Embryonic facial prominence (tissue), 1 donor: ENCODE measurements around the gene ITGA2.

Experiments
- DNase-seq: peaks from one replicate; pipeline ENCODE4 v3.0.0-alpha.2; 2016; ENCODE audit errors: extremely low spot score

ITGA2 gene

GRCh38 chr5:52988335-52989024 is 672 bp upstream of the ITGA2 start:
- DNase-seq, result no peak

GRCh38 chr5:52989781-52990527 is 802 bp downstream of the ITGA2 start:
- DNase-seq, result no peak

GRCh38 chr5:52990528-52990925 is 1.4 kb downstream of the ITGA2 start:
- DNase-seq, result no peak

GRCh38 chr5:52993367-52993766 is 4.2 kb downstream of the ITGA2 start:
- no peak for DNase-seq

GRCh38 chr5:52994266-52994665 is 5.1 kb downstream of the ITGA2 start:
- DNase-seq, result no peak

- no peak for DNase-seq
These were observed 5.9 kb downstream of the ITGA2 start for GRCh38 chr5:52995095-52995494.

- DNase-seq, result no peak
These were observed 6.8 kb downstream of the ITGA2 start for GRCh38 chr5:52995914-52996313.

GRCh38 chr5:52996979-52997378 is 7.8 kb downstream of the ITGA2 start:
- no peak for DNase-seq

- no peak for DNase-seq
These were observed 8.3 kb downstream of the ITGA2 start for GRCh38 chr5:52997424-52997823.

- no peak for DNase-seq
These were observed 9.6 kb downstream of the ITGA2 start for GRCh38 chr5:52998552-52999313.

- no peak for DNase-seq
These were observed 10.3 kb downstream of the ITGA2 start for GRCh38 chr5:52999344-52999949.

- no peak for DNase-seq
These were observed 12.4 kb downstream of the ITGA2 start for GRCh38 chr5:53001541-53001940.

- no peak for DNase-seq
These were observed 13.3 kb downstream of the ITGA2 start for GRCh38 chr5:53002491-53002890.

GRCh38 chr5:53003144-53003543 is 14.0 kb downstream of the ITGA2 start:
- no peak for DNase-seq

GRCh38 chr5:53006911-53007890 is 18.0 kb downstream of the ITGA2 start:
- no peak for DNase-seq

- DNase-seq, result no peak
These were observed 19.6 kb downstream of the ITGA2 start for GRCh38 chr5:53008751-53009150.

- no peak for DNase-seq
These were observed 20.7 kb downstream of the ITGA2 start for GRCh38 chr5:53009816-53010215.

- no peak for DNase-seq
These were observed 21.7 kb downstream of the ITGA2 start for GRCh38 chr5:53010814-53011213.

GRCh38 chr5:53011233-53011632 is 22.1 kb downstream of the ITGA2 start:
- DNase-seq, result no peak

- no peak for DNase-seq
These were observed 24.7 kb downstream of the ITGA2 start for GRCh38 chr5:53013857-53014256.

- no peak for DNase-seq
These were observed 28.2 kb downstream of the ITGA2 start for GRCh38 chr5:53017383-53017782.
